H1 (cell line): ENCODE results near the gene PSMD13. TPM values are rescaled to one million over a fixed set of nuclear protein-coding genes. Genes with fewer than 3 reads are reported as not detected.

Experiments
- BCL11A ChIP-seq, 2 experiments: IDR thresholded peaks; one replicate each; pipeline ENCODE4 v1.6.1; 2011; ENCODE audit warnings: low read depth in 2 of 2, low read length in 2 of 2, mild to moderate bottlenecking in 2 of 2
- BRCA1 ChIP-seq: IDR thresholded peaks from 2 replicates; pipeline ENCODE4 v1.6.1; 2012; ENCODE audit warnings: low read depth, low read length, improper control_type of control experiment
- GABPA ChIP-seq: IDR thresholded peaks from 2 replicates; pipeline ENCODE4 v1.6.1; 2011; ENCODE audit warnings: mild to moderate bottlenecking, low read length, moderate library complexity, borderline replicate concordance; ENCODE audit not compliant: insufficient read depth
- GTF2F1 ChIP-seq: IDR thresholded peaks from 2 replicates; pipeline ENCODE4 v1.6.1; 2012; ENCODE audit warnings: low read depth, low read length, improper control_type of control experiment, borderline replicate concordance
- HDAC2 ChIP-seq, 2 experiments: fragments of 300-600 bp in 1 of 2; sonication (generic) in 1 of 2; IDR thresholded peaks; 2 replicates each; pipeline ENCODE4 v1.6.1; 2011 to 2012; ENCODE audit warnings: low read depth in 2 of 2, low read length in 2 of 2, mild to moderate bottlenecking in 2 of 2, moderate library complexity in 2 of 2, borderline replicate concordance in 1 of 2, inconsistent platforms in 1 of 2
- JUND ChIP-seq: IDR thresholded peaks from 2 replicates; pipeline ENCODE4 v1.6.1; 2011; ENCODE audit warnings: mild to moderate bottlenecking, improper control_type of control experiment, low read length
- KDM1A ChIP-seq: fragments of 200-600, 300-600 bp; sonication (generic); IDR thresholded peaks from 2 replicates; pipeline ENCODE4 v1.7.1; 2016; ENCODE audit warnings: mild to moderate bottlenecking, low read length, borderline replicate concordance
- KDM4A ChIP-seq: IDR thresholded peaks from one replicate; pipeline ENCODE4 v1.7.1; 2012; ENCODE audit warnings: low read depth, mild to moderate bottlenecking, moderate library complexity, low read length, inconsistent platforms; ENCODE audit not compliant: severe bottlenecking
- NANOG ChIP-seq: IDR thresholded peaks from 2 replicates; pipeline ENCODE4 v1.6.1; 2011; ENCODE audit warnings: low read length, low read depth, mild to moderate bottlenecking, inconsistent platforms; ENCODE audit not compliant: insufficient read depth, poor library complexity, severe bottlenecking
- POLR2A ChIP-seq, 2 experiments: IDR thresholded peaks; 1 replicate in 1 of 2; 2 replicates in 1 of 2; pipeline ENCODE4 v1.6.1; 2011; ENCODE audit warnings: low read depth in 2 of 2, low read length in 2 of 2, mild to moderate bottlenecking in 2 of 2; ENCODE audit errors: control extremely low read depth in 1 of 2
- POU5F1 ChIP-seq: IDR thresholded peaks from 2 replicates; pipeline ENCODE4 v1.6.1; 2011; ENCODE audit warnings: low read depth, mild to moderate bottlenecking, low read length, moderate library complexity
- SIX5 ChIP-seq: IDR thresholded peaks from 2 replicates; pipeline ENCODE4 v1.6.1; 2011; ENCODE audit warnings: mild to moderate bottlenecking, low read depth, low read length
- SRF ChIP-seq: IDR thresholded peaks from 2 replicates; pipeline ENCODE4 v1.6.1; 2011; ENCODE audit warnings: mild to moderate bottlenecking, low read depth, low read length, moderate library complexity
- polyA plus RNA-seq, 7 experiments: library from polyadenylated mRNA; depleted of rRNA in 3 of 7; stranded (reverse) in 5 of 7; unstranded in 2 of 7; fragments of >200 nt in 5 of 7; fragments of 200-250 nt in 2 of 7; gene quantifications; 1 replicate in 5 of 7; 2 replicates in 1 of 7; 4 replicates in 1 of 7; pipeline versions ENCODE4 v1.2.1 to v1.2.3, GENCODE V29; 2011 to 2013; ENCODE audit warnings: missing spikeins in 2 of 7, mixed read lengths in 2 of 7
- total RNA-seq: library from RNA; stranded (reverse); fragmentation: NEBNext Ultra II Directional; extraction: Animal tissue kit (Norgen Biotek cat#: 25700); gene quantifications from 2 replicates; pipeline ENCODE4 v1.2.1, GENCODE V29; 2021
- TF ChIP-seq, protein P1 (sequence below): IDR thresholded peaks from 2 replicates; pipeline ENCODE4 v1.6.1; 2011; ENCODE audit warnings: low read depth, mild to moderate bottlenecking, low read length; ENCODE audit not compliant: insufficient read depth
- TF ChIP-seq, protein P2 (sequence below): IDR thresholded peaks from 2 replicates; pipeline ENCODE4 v1.6.1; 2011; ENCODE audit warnings: low read length, improper control_type of control experiment
- TF ChIP-seq, protein P3 (sequence below): IDR thresholded peaks from 2 replicates; pipeline ENCODE4 v1.6.1; 2012; ENCODE audit warnings: inconsistent platforms

The PSMD13 gene
- total and polyA plus RNA-seq, 2 of the 8 experiments (the other 6 are each of a cell fraction or from before 2014, with no cell fraction given) = 121 to 141 TPM

DNA sequence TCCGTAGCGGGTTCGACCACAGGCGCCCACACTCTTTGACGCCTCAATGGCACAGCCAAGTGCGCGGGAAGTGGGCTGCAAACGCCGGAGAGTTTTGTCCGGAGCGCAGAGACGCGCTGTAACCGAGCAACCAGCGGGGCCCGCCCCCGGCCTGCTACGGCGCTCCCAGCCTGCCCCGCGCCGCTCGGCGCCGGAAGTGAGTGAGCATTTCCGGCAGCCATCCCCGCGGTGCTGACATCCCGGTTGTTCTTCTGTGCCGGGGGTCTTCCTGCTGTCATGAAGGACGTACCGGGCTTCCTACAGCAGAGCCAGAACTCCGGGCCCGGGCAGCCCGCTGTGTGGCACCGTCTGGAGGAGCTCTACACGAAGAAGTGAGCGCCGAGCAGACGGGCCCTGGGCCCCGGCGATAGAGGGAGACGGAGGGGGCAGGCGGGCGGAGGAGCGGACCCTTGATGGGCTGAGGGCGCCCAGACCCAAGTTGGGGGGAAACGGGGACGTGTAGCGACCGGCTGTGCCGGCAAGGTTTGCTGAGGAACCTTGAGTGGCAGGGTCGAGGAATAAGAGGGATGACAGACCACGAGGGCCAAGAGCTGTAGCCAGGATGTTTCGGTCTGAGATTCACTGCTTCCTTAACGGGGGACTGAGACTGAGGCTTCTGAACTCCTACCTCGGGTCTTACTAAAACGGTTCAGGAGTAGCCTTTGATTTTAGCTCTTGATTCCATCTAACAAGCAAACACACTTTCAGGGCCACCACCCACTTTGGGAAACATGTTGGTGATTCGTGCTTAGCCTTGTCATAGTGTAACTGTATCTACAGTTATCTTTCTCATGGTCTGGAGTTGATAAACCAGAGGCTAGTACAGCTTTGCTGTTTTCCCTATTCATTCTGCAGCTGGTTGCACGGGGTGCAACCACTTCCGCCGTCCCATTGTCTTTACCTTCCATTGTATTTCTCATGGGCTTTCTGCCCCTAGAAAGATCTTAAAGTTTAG is at the start of gene PSMD13 (continued):
- TF ChIP-seq, protein P1, sequence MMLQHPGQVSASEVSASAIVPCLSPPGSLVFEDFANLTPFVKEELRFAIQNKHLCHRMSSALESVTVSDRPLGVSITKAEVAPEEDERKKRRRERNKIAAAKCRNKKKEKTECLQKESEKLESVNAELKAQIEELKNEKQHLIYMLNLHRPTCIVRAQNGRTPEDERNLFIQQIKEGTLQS = no peak
- TF ChIP-seq GABPA = peak; percentile 91
- TF ChIP-seq GTF2F1 = no peak
- TF ChIP-seq SIX5 = no peak; the same call in 1 of the 2 replicates
- no peak for TF ChIP-seq NANOG
- TF ChIP-seq SRF = no peak
- no peak for TF ChIP-seq KDM4A
- TF ChIP-seq BRCA1 = no peak
- peak in 1 of 2 experiments; percentile 18; a peak in 1 of 3 replicates for TF ChIP-seq POLR2A (IDR thresholded peaks at IDR 0.05; ENCODE audit: control extremely low read depth in 1 of 2, low read depth in 2 of 2, low read length in 2 of 2)
- peak in 1 of 2 experiments; percentile 96; a peak in 2 of 4 replicates for TF ChIP-seq HDAC2 (IDR thresholded peaks at IDR 0.05; ENCODE audit: borderline replicate concordance in 1 of 2, low read depth in 2 of 2, low read length in 2 of 2)
- TF ChIP-seq, protein P2, sequence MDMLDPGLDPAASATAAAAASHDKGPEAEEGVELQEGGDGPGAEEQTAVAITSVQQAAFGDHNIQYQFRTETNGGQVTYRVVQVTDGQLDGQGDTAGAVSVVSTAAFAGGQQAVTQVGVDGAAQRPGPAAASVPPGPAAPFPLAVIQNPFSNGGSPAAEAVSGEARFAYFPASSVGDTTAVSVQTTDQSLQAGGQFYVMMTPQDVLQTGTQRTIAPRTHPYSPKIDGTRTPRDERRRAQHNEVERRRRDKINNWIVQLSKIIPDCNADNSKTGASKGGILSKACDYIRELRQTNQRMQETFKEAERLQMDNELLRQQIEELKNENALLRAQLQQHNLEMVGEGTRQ = no peak
- no peak for TF ChIP-seq KDM1A
- TF ChIP-seq BCL11A (IDR thresholded peaks at IDR 0.05; ENCODE audit: low read depth in 2 of 2, low read length in 2 of 2) = no peak
- no peak for TF ChIP-seq POU5F1
- TF ChIP-seq, protein P3, sequence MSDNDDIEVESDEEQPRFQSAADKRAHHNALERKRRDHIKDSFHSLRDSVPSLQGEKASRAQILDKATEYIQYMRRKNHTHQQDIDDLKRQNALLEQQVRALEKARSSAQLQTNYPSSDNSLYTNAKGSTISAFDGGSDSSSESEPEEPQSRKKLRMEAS = peak; percentile 39; the same call in 1 of the 2 replicates
- no peak for TF ChIP-seq JUND
- TF ChIP-seq, all 59 proteins: peak for 12
